ENCODE measurements around the gene TDO2.
A peak's percentile ranks its signal among the peaks of the same experiment; 100 is the strongest.

Gene TDO2

DNA sequence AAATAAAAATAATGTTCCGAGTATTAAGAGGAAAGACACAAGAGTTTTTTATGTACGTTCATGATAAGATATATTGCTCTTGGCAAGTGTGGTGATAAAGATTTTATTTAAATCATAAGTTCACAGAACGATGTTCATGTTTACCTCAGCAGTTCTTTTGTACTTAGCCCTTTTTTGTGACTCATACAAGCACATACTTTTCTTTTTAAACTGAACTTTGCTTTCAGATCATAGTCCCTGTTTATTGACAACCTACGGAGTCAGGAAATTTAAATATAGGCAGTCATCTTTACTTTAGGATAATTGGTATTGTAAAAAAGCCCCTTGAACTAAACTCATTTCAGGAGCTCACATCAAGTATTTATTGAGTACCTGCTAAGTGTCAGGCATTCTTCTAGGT lies 51.4 kb downstream of the TDO2 start:
- no peak for DNase-seq

DNA sequence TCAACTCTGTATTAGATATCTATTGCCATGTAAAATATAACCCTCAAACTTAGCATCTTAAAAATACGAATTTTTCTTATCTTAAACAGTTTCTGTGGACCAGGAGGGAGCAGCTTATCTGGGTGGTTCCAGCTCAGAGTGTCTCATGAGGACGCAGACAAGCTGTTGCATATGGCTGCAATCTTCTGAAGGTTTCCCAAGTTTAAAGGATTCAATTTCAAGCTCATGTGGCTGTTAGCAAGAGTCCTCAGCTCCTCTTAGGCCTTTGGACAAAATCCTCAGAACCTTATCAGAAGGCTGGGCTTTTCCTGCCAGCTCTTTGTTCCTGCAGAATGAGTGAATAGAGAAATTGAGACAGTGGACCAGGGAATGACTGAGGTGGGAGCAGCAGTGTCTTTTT lies 53.0 kb downstream of the TDO2 start:
- DNase-seq, result no peak

DNA sequence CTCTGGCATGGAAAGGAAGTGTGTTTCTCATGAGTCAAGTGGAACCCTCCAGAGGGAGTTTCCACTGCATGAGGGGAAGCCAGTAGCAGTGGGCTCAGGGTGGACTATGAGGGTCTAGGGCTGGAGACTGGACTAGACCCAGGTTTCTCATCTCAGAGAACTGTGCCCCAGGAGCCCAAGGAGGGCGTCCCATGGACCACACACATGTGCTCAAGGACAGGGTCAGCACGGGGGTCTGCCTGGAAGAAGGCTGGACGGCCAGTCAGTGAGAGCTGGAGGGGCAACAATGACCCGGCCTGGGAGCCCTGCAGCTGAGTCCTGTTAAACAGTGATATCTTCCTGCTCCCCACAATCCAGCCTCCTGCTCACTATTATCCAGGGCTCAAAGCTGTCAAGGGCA lies 55.9 kb downstream of the TDO2 start:
- DNase-seq, result no peak

DNA sequence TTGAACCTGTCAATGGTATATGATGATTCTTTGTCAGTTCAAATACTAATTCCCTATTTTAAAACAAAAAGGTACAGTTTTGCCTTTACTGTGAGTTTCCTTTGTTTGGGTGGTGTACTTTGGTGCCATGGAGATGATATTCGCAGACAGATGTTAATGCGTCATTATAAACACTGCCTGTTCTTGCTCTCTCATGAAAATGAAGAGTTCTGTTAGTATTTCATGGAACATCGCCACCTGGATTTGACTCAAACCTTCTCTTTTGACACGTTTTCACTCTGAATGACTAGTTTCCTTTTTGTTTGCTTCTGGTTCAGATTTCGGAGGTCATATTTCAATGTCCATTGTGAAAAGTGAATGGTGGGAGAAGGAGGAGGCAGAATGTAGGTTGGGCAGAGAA lies 57.0 kb downstream of the TDO2 start:
- peak; percentile 10 to 11 for DNase-seq

DNA sequence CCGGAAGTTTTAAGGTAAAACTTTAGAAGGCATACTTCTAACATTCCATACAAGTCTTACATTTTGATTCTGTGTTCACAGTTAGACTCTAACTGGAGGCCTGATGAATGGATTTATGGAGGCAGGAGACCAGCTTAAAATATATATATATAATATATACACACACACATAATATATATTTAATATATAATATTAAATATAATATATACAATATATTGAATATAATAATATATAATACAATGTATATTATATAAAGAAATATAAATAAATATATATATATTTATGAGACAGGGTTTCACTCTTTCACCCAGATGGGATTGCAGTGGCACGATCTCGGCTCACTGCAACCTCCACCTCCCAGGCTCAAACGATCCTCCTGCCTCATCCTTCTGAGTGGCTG lies 58.1 kb downstream of the TDO2 start:
- no peak for DNase-seq

DNA sequence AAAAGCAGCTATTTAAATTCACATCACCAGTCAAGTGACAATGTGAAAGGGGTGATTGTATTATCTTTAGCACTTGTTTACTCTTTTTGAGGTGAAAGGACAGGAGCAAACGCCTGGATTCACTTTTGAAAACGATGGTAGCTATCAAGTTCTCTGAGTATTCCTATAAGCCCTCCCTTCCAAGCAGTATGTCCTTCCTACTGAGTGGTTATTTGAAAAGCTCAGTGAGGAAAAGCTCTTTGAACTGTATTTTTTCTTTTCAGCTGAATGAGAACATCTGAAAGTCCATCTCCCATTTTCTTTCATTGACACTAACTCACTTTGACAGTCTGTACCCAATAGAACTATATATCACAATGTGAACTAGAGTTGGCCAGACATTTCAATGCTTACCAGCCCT lies 59.3 kb downstream of the TDO2 start:
- DNase-seq, result no peak

DNA sequence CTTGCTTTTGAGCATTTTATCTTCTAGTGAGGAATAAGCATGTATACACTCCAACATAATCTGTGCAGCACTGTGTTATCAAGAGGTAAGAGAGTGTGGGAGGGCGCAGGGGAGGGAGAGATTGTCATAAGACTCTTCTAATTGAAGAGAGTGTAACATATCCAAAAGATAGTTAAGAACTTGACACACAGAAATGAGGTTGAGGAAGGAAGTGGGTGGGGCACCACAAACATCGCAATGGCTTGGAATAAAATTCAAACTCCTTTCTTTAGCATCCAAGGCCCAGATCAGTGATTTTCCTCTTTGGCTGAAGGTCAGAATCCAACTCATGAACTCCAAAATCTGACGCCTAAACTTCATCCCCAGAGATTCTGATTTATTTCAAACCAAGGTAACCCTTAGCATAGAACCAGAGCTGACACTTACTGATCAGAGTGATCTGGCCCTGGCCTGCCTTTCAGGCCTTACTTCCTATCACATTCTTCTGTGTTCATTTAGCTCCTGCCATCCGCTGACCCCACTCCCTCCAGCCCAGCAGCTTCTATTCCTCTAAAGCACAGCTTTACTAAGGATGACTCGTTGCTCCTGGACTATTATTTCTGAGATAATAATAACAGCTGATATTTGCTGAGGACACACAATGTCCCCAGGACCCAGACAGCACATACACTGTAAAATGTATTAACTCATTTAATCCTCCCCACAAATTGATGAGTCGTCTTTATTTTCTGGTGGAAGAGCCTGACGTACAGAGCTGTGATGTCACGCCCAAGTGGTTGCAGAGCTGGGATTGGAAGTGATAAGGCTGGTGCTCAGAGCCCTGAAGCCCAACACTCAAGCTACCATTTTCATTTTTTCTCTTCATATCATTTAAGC lies 60.8 kb downstream of the TDO2 start:
- DNase-seq, result no peak

DNA sequence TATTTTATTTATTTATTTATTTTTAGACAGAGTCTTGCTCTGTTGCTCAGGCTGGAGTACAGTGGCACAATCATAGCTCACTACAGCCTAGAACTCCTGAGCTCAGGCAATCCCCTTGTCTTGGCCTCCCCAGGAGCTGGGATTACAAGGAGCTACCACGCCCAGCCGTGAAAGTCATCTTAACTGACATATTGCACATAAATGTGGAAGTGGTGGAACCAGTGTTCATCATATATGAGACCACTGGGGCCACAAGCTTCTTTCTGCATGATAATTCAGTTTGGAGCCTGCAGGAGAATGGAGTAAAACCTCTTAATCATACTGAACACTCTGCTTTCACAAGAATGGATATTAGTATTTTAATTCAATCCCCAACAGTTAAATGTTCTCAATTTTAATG lies 62.7 kb downstream of the TDO2 start:
- DNase-seq, result no peak

DNA sequence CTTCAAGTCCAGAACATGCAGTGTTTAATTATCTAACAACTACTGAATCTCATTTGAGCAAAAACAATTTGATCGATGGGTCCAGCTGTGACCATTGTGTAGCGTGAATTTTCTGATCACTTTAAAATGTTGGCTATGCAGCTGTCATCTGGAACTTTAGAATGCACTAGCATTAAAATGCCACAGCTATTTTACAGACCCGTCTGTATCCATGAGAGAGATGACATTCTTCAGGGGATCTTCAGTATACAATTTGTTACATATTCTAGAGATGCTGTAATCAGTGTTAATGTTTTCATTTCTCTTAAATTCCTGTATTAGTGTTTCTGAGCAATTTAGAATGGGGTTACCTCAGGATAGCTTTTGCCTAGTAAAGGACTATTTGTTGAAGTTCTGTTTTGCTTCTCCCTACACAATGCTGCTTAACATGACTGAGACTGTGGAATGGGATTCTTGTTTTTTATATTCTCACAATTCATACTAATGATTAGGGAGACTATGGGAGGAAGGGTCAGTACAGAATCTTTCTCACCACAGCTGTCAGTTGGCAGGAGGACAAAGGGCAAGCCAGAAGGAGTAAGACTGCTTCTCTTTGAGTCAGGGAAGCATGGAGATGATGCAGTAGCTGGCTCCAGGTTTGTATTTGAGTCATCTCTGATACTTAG lies 63.4 kb downstream of the TDO2 start:
- no peak for DNase-seq

Data from NCI-H446 (cell line).